Measurements from ENCODE around the gene PDPK1. TPM values are rescaled to one million over a fixed set of nuclear protein-coding genes. Genes with fewer than 3 reads are reported as not detected.

The PDPK1 gene
- polyA plus RNA-seq, result 10 to 100 TPM; 10.6 to 19.0 (median 15.0) TPM

- peak within 1 kb of the TSS; percentile 48 for H3K27ac ChIP-seq (ENCODE audit: low read depth, low read length)
- WGBS, 3 donors, result 0 to 1% (median 1%) methylated on average over 89 to 121 of the region's 126 CpGs
Observed at GRCh38 chr16:2537451-2538379, at the start of gene PDPK1. Gene PDPK1, plus strand, starts transcription at chr16:2538021. Its CDS starts 92 bp downstream, at chr16:2538113.

- H3K27ac ChIP-seq (ENCODE audit: low read depth, low read length), result no peak overlapping the region
- 95 to 96% (median 95%) methylated on average over 16 of the region's 16 CpGs for WGBS, 3 donors
Observed at GRCh38 chr16:2489581-2489980, 48.2 kb upstream of the PDPK1 start.

GRCh38 chr16:2490190-2491105, 47.4 kb upstream of the PDPK1 start:
- 74 to 94% (median 93%) methylated on average over 23 of the region's 23 CpGs for WGBS, 3 donors
- no peak overlapping the region for H3K27ac ChIP-seq (ENCODE audit: low read depth, low read length)

GRCh38 chr16:2492292-2492691, 45.5 kb upstream of the PDPK1 start:
- WGBS, 3 donors, result 39 to 94% (median 89%) methylated on average over 13 of the region's 13 CpGs
- no peak overlapping the region for H3K27ac ChIP-seq (ENCODE audit: low read depth, low read length)

- WGBS, 3 donors, result 72 to 92% (median 85%) methylated on average over 6 of the region's 6 CpGs
- H3K27ac ChIP-seq (ENCODE audit: low read depth, low read length), result no peak overlapping the region
Observed at GRCh38 chr16:2493605-2494004, 44.2 kb upstream of the PDPK1 start.

- 90 to 94% (median 91%) methylated on average over 5 of the region's 5 CpGs for WGBS, 3 donors
- no peak overlapping the region for H3K27ac ChIP-seq (ENCODE audit: low read depth, low read length)
Observed at GRCh38 chr16:2494616-2495015, 43.2 kb upstream of the PDPK1 start.

- no peak overlapping the region for H3K27ac ChIP-seq (ENCODE audit: low read depth, low read length)
- 93 to 94% (median 94%) methylated on average over 5 of the region's 5 CpGs for WGBS, 3 donors
Observed at GRCh38 chr16:2495041-2495440, 42.8 kb upstream of the PDPK1 start.

GRCh38 chr16:2496223-2497115, 41.4 kb upstream of the PDPK1 start:
- no peak overlapping the region for H3K27ac ChIP-seq (ENCODE audit: low read depth, low read length)
- WGBS, 3 donors, result 94 to 95% (median 94%) methylated on average over 62 of the region's 62 CpGs

- WGBS, 3 donors, result 49 to 55% (median 54%) methylated on average over 21 of the region's 21 CpGs
- no peak overlapping the region for H3K27ac ChIP-seq (ENCODE audit: low read depth, low read length)
Observed at GRCh38 chr16:2497116-2497630, 40.6 kb upstream of the PDPK1 start.

- WGBS, 3 donors, result 73 to 89% (median 82%) methylated on average over 26 of the region's 26 CpGs
Observed at GRCh38 chr16:2497695-2498484, 39.9 kb upstream of the PDPK1 start.

GRCh38 chr16:2498531-2499253, 39.1 kb upstream of the PDPK1 start:
- no peak overlapping the region for H3K27ac ChIP-seq (ENCODE audit: low read depth, low read length)
- WGBS, 3 donors, result 58 to 85% (median 83%) methylated on average over 15 of the region's 15 CpGs

More at GRCh38 chr16:2497695-2498484, 39.9 kb upstream of the PDPK1 start:
- H3K27ac ChIP-seq (ENCODE audit: low read depth, low read length), result no peak overlapping the region

- 89 to 93% (median 93%) methylated on average over 6 of the region's 6 CpGs for WGBS, 3 donors
- H3K27ac ChIP-seq (ENCODE audit: low read depth, low read length), result no peak overlapping the region
Observed at GRCh38 chr16:2499454-2499853, 38.4 kb upstream of the PDPK1 start.

GRCh38 chr16:2499890-2500429, 37.9 kb upstream of the PDPK1 start:
- no peak overlapping the region for H3K27ac ChIP-seq (ENCODE audit: low read depth, low read length)
- WGBS, 3 donors, result 90 to 94% (median 91%) methylated on average over 28 to 29 of the region's 29 CpGs

- H3K27ac ChIP-seq (ENCODE audit: low read depth, low read length), result no peak overlapping the region
- 83 to 87% (median 84%) methylated on average over 20 of the region's 20 CpGs for WGBS, 3 donors
Observed at GRCh38 chr16:2500430-2500917, 37.3 kb upstream of the PDPK1 start.

- 33 to 39% (median 37%) methylated on average over 23 of the region's 23 CpGs for WGBS, 3 donors
- no peak overlapping the region for H3K27ac ChIP-seq (ENCODE audit: low read depth, low read length)
Observed at GRCh38 chr16:2500918-2501750, 36.7 kb upstream of the PDPK1 start.
